Stimulated activated CD4-positive, alpha-beta T cell treated with anti-CD3 and anti-CD28 coated beads, Interleukin-4, amount 100 ng/mL, for 1 hour (primary cell): Measurements from ENCODE around the gene SCFD2.

Experiments used
- DNase-seq: peaks from one replicate; pipeline ENCODE4 v3.0.0-alpha.2; 2020

The SCFD2 gene

GRCh38 chr4:53132132-53132891 is 233.5 kb downstream of the SCFD2 start:
- no peak for DNase-seq

GRCh38 chr4:53131562-53131925 is 234.3 kb downstream of the SCFD2 start:
- no peak for DNase-seq

GRCh38 chr4:53130896-53131561 is 234.8 kb downstream of the SCFD2 start:
- no peak for DNase-seq

- DNase-seq = no peak
These were observed 237.0 kb downstream of the SCFD2 start for GRCh38 chr4:53128706-53129357.

- no peak for DNase-seq
These were observed 237.6 kb downstream of the SCFD2 start for GRCh38 chr4:53128231-53128630.

- DNase-seq = no peak
These were observed 238.5 kb downstream of the SCFD2 start for GRCh38 chr4:53127365-53127764.

GRCh38 chr4:53126099-53126498 is 239.8 kb downstream of the SCFD2 start:
- no peak for DNase-seq

- DNase-seq = no peak
These were observed 242.0 kb downstream of the SCFD2 start for GRCh38 chr4:53123819-53124218.

- DNase-seq = no peak
These were observed 242.7 kb downstream of the SCFD2 start for GRCh38 chr4:53123171-53123570.

GRCh38 chr4:53122280-53123116 is 243.4 kb downstream of the SCFD2 start:
- DNase-seq = no peak

GRCh38 chr4:53121264-53121865 is 244.5 kb downstream of the SCFD2 start:
- no peak for DNase-seq

GRCh38 chr4:53120778-53121177 is 245.1 kb downstream of the SCFD2 start:
- DNase-seq = no peak

GRCh38 chr4:53119680-53120079 is 246.2 kb downstream of the SCFD2 start:
- no peak for DNase-seq

GRCh38 chr4:53118676-53119075 is 247.2 kb downstream of the SCFD2 start:
- DNase-seq = no peak

GRCh38 chr4:53116954-53117353 is 248.9 kb downstream of the SCFD2 start:
- DNase-seq = no peak

GRCh38 chr4:53113431-53114225 is 252.2 kb downstream of the SCFD2 start:
- no peak for DNase-seq

GRCh38 chr4:53105313-53105712 is 260.5 kb downstream of the SCFD2 start:
- no peak for DNase-seq

- no peak for DNase-seq
These were observed 262.4 kb downstream of the SCFD2 start for GRCh38 chr4:53103481-53103880.

GRCh38 chr4:53101191-53101581 is 264.7 kb downstream of the SCFD2 start:
- DNase-seq = no peak

GRCh38 chr4:53100501-53101190 is 265.2 kb downstream of the SCFD2 start:
- no peak for DNase-seq

- DNase-seq = no peak
These were observed 267.2 kb downstream of the SCFD2 start for GRCh38 chr4:53098681-53099121.
